Activated CD4-positive, CD25-positive, alpha-beta regulatory T cell treated with anti-CD3 and anti-CD28 coated beads, Interleukin-2, amount 50 U/mL, for 72 hours (primary cell): ENCODE measurements around the gene ASXL1.

Experiments used
- DNase-seq: peaks from one replicate; pipeline ENCODE4 v3.0.0; 2021

ASXL1 gene

DNA sequence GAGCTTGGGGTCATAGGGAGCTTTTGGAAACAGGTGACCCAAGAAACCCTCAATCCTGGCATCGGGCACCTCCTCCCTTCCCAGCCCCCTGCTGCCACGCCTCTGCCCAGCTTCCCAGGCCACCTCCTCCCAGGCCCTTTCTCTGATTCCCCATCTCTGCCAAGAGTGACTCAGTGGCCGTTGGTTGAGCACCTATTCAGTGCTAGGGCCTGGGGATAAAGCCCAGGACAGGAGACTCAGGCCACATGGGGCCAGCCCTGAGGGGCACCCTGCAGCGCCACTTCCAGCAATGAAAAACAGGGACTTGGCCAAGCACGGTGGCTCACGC is 110.1 kb downstream of the ASXL1 start:
- DNase-seq: no peak

DNA sequence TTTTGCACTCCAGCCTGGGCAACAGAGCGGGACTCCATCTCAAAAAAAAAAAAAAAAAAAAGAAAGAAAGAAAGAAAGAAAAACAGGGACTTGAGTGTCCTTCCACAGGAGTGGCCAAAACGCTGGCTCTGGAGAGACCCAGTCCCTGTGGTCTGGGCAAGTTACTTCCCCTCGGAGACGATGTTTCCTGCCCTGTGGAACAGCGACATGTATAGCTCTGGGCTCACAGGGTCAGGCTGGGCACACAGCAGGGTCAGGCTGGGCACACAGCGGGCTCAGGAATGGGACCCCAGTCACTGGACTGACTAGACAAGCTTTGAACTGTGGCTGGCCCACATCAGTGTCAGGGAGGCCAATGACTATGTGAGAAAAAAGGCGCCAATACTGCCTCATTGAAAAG is 110.7 kb downstream of the ASXL1 start:
- no peak for DNase-seq

DNA sequence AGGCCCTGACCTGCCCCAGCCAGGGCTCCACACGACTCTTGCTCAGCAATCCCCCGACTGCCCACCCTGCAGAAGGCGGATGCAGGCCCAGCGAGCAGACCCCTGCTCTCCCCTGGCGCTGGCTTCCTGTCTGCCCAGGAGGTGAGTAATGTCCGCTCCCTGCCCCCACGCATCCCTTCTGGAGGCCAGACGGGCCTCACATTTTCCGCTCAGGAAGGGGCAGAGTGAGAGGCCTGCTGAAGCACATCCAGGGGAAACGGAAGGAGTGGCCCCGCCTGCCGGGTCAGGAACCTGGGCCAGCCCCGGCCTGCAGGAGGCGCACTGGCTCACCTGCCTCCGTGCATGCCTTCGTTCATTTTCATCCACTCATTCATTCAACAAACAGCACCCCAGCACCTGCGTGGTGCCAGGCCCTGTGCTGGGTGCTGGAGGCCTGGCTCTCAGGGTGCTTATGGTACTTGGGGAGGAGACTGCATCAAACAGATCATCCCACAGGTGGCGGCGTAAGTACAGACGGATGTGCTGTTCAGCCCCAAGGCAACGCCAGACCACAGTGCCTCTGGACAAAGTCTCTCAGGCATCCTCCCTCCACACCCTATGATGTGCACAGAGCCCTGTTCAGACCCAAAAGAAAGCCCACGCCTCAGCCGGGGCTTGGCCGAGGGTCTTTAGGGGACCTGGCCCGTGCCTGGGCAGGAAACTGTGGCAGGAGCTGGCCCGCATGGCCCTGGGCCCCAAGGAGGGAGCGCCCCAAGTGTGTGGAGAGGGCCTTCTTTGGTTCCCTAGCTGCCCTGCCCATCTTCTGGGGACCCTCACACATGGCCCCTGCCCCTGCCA is 112.1 kb downstream of the ASXL1 start:
- no peak for DNase-seq

DNA sequence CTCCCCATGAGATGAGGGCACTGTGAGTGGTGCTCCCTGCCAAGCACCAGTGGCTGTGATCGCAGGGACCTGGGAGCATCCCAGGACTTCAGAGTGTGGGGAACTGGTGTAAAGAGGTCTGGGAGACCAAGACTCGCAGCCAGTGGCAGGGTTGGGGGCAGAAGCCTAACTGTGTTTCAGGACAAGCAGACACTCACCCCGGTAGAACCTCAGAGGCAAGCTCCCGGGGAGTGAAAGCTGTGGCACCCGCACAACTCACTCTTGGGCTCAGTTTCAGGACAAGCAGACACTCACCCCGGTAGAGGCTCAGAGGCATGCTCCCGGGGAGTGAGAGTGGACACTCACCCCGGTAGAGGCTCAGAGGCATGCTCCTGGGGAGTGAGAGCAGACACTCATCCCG is 112.8 kb downstream of the ASXL1 start:
- DNase-seq: no peak

DNA sequence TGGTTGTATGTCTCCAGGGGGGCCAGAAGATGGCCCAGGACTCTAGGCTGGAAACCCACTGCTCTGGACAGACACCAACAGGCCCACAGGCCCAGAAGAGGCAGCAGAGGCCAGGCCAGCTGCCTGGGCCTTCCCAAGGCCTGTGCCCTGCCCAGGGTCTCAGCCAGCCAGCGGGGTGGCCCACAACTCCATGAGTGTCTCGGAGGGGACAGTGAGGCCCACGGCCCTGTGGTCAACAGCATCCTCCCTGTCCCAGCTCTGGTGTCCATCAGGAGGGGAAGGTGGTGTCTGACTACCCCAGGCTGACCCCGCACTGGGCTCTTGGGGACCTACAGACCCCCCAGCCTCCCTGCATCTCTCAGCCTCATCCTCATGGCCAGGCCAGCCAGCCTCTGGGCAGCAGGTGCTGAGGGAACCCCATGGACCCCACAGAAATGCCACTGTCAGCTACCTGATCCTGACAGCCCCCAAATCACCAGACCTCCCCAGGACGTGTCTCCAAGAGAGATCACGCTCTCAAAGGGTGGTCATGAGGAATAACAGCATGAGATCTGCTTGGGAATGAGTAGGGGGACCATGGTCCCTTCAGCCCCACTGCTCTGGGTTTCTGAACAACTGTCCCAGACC is 114.6 kb downstream of the ASXL1 start:
- DNase-seq: no peak

DNA sequence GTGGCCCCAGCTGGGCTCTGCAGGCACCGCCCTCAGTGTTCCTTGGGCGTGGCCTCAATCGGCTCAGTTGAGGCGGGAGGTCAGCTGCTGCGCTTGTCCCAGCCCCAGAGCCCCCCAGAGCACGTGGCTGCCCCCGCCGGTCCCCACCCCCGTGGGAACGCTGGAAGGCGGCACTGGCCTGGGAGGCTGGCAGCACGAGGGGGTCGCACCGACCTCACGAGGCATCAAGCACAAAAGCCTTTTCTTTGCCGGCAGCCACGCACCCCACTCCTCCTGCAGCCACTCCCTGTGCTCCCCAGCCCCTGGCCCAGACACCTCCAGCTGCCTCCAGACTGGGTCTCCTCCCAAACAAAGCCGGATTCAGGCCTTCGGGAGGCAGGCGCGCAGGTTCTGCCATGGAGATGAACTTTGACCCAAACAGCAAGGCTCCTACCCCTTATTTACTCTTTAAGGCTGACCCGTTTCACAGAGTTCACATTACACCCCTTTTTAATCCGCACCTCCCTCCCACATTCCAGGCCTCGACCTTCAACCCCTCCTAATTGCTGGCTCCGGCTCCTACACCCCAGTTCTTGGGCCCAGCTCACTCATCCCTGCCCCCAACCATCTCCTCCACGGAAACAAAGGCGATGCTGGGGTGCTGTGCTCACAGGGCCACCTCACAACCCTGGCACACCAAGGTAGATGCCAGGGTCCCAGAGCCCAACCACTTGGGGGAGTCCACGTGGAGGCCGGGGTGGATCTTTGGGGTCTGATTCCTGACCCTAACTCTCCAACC is 115.3 kb downstream of the ASXL1 start:
- no peak for DNase-seq

DNA sequence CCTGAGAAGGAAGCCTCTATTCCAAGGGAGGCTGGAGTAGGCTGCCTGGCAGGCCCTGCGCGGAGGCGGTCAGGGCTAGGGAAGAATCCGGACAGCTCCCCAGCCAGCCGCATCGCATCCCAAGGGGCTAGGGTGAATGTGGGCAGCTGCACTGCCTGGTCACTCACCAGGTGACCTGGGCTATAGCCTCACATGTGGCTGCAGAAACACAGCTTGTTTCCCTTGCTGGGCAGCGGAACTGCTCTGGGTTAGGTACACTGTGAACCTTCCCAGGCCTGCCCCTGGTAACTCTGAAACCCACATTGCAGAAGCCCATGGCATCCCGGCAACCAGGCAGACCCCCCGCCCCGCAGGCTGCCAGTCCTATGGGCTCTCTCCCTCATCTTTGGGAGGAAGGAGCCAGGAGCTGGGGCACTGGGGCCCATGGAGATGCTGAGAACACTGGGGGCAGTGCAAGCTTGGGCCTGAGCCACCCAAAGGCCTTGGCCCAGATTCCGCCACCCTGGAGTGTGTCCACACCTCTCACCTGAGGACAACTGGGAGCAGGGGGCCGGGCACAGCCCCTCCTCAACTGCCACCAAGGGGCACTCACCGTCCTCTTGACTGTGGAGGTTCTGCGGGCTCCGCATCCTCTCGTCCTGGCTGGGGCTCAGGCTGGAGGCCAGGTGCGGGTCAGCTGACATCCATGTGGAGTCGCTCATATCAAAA is 116.0 kb downstream of the ASXL1 start:
- DNase-seq: no peak

DNA sequence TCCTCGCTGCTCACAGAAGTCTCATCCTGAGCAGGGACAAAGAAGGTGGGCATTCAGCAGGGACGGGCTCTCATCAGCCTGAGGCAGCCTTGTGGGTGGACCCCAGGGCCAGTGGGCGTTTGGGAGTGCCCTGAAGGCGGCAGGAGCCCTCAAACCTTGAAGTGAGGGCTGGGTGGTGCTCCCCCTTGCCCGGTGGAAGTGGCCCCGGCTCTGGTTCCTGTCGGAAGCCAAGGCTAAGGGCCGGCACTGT is 116.5 kb downstream of the ASXL1 start:
- no peak for DNase-seq

DNA sequence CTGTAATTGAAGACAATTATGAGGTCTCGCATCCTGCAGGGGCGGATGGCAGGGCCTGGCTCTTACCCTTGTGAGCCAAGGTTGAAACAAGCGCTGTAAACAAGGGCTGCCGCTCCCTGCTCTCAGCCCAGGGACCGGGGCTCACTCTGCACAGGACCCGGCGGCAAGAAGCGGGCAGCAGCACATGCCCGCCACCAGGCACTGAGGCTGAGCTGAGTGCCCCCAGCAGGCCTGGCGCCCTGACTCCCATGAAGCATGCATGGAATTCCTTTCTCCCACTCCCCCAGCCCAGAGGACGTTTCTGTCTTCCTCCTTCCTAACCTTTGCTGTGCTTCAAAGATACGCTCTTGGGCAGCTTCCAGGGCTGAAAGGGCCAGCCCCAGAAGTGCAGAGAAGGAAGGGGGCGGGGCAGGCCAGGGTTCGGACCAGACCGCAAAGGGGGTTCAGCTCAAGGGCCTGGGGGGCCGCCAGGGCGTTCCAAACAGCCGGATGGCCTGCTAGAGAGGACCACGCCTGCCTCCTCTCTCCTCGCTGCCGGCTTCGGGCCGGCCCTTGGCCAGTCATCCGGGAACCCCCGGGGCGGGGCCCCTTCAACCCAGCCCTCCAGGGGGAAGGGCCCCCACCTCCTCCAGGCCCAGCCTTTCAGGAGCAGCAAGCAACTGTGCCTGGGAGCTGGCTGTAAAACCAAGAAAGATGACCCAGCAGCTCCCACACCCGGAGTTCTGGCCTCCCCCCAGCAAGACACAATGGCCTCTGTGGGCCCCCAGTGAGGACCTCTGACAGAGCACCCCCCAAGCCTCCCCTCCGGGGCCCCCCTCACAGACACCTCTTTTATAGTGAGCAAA is 117.1 kb downstream of the ASXL1 start:
- DNase-seq: no peak

DNA sequence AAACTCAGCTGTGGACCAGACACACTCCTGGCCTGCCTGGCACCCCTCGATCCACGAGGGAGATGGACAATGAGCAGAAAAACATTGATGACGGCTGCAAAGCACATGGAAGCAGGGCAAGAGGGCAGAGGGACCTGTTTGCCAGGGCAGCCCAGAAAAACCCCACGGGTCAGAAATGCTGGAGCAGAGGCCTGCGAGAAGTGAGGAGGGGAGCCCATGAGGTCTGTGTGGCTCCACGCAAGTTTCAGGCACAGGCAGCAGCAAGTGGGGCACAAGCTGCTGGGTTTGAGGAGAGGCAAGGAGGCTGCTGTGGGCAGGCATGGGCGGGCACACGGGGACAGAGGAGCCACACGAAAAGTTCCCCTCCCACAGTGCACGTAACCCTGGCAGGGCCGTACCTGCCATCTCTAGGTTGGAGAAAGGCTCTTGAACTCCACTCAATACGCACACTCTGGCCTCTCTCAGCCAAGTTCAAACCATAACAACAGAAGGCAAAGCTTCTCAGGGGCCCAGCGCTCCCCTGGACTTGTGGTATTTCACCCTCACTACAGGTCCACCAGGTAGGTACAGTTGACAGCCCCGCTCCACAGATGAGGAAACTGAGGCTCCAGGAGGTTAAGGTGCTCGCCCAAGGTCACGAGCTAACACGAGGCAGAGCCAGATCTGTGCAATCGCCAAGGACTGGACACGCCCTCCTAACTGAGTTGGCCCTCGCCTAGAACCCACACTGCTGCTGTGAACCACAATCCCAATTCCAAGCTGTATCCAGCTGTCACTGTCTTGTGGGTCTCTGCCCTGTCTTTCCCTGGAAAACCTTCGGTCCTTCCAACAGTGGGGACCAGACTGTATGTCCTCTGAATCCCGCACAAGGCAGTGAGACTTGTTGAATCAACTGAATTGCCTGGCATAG is 118.8 kb downstream of the ASXL1 start:
- DNase-seq: no peak

DNA sequence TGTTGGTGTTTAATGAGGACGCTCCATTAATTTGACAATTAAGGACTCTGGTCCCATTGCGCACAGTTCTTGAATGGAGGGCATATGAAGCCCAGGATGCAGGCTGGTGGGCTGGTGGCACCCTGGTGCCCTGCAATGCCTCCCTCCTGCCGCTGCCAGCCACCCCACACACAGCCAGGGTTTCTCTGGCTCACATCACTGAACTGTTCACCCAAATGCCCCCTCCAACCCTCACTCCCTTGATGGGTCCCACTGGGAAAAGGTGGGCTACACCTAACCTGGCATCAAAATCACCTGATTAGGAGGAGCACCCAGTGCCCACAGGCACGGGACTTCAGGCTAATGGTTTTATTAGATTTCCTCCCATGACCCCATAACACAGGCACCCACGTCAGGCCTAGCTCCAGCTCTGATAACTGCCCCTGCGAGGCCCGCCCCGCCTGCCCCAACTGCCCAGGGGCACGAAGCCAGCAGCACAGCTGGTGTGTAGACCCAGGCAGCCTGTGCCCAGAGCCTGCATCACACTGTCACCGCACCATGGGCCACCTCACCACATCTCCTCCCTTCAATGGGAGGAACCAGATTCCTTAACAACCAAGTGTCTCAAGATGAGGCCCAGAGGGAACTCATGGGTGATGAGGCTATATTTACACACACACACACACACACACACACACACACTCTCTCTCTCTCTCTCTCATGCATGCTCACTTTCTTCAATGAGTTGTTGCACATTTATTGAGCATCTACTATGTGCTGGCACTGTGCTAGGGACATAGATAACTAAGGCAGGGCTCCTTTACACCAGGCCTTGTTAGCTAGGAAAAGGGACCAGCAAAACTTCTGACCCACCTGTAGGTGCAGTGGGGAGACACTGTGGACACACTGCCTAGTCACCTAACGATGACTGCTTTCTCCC is 119.7 kb downstream of the ASXL1 start:
- no peak for DNase-seq

DNA sequence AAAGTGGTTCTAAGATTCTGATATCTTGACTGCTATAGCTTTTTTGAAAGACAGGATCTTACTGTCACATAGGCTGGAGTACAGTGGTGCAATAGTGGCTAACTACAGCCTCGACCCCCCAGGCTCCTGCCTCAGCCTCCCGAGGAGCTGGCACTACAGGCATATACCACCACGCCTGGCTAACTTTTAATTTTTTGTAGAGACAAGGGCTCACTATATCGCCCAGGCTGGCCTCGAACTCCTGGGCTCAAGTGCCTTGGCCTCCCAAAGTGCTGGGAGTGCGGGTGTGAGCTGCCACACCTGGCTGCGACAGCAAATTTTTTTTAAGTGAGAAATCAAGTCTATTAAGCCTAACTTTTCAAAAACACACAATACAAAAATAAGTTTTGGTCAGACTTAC is 120.4 kb downstream of the ASXL1 start:
- no peak for DNase-seq

DNA sequence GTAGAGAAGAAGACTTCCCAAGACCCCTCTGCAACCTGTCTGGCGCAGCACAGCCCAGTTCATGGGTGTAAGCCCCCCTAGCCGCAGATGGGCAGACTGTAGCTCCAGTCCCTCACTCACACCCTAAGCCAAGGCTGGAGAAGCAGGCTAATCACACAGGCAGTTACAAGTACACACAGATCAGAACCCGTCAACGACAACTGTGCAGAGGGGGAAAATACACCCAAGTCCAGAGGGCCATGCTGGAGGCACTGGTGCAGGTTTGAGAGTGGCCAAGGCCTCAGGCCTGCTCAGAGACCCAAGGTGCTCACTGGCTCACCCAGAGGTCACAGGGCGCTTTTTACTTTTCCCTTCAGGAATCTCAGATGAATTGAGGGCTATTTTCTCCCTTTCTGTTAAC is 120.9 kb downstream of the ASXL1 start:
- DNase-seq: no peak

DNA sequence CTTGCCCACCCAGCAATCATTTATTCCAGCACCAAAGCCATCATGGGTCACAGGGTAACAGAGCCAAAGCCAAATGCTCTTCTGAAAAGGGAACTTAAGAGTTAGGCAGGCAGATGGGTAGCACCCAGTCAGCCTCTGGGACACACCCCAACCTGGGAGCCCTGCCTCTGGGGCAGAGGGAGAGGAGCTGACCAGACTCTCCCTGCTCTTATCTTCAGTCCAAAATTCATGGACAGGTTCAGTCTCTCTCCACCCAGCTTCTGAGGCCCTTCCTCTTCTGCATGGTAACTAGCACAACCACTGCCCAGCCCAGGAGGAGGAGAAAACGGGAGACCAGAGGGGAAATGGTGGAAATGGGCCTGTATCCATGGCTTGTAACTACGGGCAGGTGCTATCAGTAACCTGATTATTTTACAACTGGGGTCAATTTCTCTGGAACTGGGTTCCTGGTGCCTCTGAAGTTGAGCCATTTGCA is 121.6 kb downstream of the ASXL1 start:
- no peak for DNase-seq

DNA sequence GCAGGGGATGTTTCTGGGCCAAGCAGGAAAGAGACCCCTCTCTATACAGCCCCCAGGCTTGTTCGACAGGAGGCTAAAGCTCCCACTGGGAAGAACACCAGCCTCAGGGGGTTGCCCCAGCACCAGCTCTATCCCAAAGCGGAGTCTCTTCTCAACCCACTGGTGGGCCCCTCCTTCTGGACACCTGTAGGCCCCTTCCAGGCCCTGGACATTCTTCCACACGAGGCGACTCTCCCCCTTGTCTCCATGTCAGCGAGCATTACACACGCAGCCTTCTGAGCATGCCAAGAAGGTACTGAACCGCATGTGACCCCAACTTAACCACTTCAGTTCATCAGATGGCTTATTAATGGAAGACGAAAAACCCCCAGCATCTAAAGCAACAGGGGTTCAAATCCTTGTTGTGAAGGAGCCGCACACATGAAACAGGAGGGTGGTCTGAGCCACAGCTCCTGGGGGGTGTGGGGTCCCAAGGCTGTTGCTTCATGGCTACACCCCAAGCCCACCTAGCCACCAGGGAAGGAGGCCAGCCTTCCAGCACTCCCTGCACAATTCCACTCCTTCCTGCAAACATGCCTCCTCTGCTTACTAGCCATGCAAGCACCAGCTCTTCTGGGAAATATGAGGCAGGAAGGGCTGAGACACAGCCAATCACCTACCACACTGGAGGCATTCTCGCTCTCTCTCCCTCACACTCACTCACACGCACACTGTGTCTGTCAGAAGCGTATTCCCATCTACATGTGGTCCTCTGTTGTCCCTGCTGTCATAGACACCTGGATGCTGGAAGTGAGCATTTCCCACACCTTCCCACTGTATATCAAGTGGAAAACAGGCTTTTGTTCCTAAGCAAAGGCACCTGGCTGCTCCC is 122.5 kb downstream of the ASXL1 start:
- no peak for DNase-seq

DNA sequence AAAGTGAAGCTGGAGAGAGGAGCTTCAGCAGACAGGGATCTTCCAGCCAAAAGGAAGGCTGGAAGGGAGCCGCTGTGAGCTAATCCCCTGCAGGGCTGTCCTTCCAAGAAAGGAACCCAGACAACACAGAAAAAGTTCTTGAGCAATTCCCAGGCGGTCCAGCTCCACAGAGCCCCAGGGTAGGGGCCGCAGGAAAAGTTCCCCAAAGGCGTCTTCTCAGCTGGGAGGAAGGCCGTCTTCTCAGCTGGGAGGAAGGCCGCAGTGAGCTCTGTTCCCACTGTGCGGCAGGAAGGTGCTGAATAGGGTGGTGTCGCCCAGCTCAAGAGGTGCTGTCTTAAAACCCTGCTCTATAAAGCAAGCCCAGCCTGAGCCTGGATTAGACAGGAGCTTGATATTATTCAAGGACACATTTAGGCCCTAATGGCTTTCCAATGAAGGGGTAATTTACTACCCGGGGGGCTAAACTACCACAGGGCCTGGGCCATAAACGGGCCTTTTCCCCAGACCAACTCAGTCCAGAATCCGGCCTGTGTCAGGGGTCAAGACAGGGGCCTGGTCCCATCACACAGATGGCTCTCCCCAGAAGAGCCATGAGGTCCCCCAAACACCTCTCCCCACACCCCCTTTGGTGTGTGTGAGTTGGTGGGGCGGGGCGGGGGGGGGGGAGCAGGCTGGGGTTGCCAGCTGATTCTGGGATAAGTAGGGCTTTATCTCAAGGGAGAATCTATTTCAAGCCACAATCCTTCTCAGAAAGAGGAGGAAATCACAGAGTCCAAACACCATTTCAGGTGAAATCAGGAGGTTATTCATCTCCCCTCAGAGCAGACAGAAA is 123.4 kb downstream of the ASXL1 start:
- no peak for DNase-seq

DNA sequence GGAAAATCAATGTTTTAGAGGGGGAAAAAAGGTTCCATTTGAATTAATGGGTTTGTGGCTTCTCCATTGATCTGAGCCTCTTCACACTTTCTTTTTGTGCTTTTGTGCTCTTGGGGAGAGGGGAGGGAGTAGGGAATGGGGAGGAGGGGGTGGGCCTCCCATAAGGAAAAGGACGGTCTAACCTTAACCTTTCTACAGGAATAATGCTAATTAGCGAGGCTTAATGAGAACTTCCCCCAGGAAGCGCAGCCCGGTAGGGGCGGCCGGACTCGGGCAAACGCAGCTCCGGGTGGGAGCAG is 124.0 kb downstream of the ASXL1 start:
- no peak for DNase-seq

DNA sequence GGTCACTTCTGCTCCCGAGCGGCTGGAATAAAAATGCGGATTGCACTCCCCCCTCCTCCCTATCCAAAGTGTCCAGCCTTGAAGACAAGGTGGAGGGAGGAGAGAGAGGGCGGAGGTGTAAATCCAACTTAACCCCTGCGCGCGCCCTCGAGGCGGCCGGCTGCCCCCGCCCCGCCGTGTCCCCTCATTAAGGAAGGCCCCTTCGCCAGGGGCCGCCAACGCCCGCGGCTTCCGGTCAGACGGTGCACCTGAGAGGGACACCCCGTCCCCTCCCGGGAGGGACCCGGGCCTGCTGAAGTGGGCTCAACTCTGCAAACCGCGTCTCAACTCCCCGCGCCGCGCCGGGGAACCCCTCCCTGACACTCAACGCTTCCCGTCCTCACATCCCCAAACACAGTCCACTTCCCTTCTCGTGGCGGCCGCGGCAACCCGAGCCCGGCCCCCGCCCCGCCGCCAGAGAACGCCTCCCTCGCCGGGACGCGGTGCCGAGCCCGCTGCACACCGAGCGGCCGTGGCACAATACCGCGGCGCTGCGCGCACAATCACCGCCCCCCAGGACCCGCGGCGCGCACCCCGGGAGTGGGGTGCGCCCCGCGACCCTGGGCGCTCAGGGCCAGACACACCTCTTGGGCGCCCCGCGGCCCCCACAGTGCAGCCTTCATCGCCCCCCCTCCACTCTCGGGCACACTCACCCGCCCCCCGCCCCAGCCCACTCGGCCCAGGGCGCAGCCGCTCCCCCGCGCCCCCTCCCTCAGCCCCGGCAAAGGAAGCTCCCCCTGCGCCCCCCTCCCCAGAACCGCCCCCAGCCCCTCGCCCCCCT is 124.5 kb downstream of the ASXL1 start:
- no peak for DNase-seq
